HG03139 (cell line): ENCODE measurements around the gene ASCC3.
A peak's percentile ranks its signal among the peaks of the same experiment; 100 is the strongest.

Source experiments
- ATAC-seq: cut with Tn5 transposase; IDR thresholded peaks from one replicate; pipeline ENCODE4 v1.9.1; 2021; ENCODE audit not compliant: unreplicated experiment

Gene ASCC3

GRCh38 chr6:100726666-100727065, 154.5 kb downstream of the ASCC3 start:
- ATAC-seq, result no peak

GRCh38 chr6:100724696-100725095, 156.4 kb downstream of the ASCC3 start:
- ATAC-seq, result no peak

- no peak for ATAC-seq
Observed at GRCh38 chr6:100724222-100724621, 156.9 kb downstream of the ASCC3 start.

GRCh38 chr6:100721256-100721655, 159.9 kb downstream of the ASCC3 start:
- no peak for ATAC-seq

DNA sequence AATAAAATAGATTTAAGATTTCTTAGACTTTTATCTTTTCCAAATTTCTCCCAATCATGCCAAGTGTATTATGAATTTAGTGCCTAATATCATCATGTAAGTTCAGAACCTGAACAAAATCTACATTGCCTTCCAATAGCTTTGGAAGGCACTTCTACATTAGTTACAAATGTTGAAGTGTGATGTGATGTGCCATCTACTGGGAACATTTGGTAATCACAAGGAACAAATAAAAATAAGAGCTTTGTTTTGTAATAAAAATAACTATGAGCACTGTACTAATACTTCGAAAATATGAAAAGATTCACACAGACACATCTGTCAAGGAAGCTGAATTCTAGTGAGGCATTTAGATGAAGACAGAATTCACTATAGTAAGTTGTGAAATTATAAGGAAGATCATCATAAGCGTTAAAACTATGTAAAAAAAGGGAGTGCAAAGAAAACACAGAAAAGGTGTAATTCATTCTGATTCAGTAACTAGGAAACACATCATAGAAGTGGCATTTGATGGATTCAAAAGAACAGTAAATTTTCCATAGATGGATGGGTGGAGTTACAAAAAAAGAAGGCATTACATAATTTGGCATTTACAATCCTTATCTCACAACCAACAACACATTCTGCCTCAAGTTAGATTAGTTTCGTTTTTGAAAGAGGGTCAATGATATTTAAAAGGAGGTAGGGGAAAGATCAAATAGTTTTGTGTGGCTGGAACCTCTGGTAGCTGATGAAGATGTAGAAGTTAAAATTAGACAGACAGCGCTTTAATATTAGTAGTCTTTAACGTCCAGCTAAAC, 161.0 kb downstream of the ASCC3 start:
- no peak for ATAC-seq

GRCh38 chr6:100712997-100713396, 168.1 kb downstream of the ASCC3 start:
- ATAC-seq, result no peak

- ATAC-seq, result no peak
Observed at GRCh38 chr6:100706491-100706890, 174.6 kb downstream of the ASCC3 start.

GRCh38 chr6:100704961-100705360, 176.2 kb downstream of the ASCC3 start:
- no peak for ATAC-seq

DNA sequence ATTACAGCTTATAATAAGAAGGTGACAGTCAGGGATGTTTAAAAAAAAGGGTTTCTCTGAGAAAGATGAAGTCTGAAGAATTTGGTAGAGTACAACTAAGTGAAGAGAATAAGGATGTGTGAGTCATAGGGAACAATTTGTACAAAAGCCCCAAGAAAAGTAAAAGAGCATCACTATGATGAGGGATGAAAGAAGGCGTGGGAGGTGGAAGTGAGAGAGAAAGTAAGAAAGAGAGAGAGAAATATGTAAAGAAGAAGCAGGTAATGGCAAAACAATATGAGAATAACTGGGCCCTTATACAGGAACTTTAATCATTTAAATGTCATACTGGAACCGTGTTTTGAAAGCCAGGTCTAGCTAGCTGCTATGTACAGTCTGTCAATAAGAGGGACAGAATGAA, 179.4 kb downstream of the ASCC3 start:
- no peak for ATAC-seq

DNA sequence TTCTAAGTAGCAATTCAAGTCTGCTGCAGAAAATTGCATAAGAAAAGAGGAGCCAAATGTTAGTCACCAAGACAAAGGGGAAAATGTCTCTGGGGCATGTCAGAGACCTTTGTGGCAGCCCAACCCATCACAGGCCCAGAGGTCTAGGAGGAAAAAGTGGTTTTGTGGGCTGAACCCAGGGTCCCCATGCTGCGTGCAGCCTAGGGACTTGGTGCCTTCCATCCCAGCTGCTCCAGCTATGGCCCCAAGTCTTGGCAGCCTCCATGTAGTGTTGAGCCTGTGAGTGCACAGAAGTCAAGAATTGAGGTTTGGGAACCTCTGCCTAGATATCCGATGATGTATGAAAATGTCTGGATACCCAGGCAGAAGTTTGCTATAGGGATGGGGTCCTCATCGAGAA, 181.1 kb downstream of the ASCC3 start:
- ATAC-seq, result no peak

DNA sequence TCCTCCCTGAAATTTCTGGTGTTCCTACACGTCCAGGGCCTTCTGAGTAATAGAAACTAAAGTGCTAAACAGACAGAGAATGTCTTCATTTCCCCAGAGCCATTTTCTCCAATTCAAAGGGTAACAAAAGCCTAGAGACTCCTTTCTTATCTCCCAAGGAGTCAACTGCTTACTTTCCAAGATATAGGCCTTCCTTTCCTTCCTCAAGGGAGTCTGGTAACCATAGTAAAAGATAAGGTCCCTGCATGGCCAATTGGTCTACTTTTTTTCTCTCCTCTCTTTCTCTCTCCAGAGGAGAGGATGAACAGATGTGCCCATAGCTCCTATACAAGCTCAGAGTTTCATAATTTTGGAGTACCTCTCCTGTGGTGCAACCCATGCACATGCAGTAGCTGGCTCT, 185.7 kb downstream of the ASCC3 start:
- ATAC-seq, result no peak

DNA sequence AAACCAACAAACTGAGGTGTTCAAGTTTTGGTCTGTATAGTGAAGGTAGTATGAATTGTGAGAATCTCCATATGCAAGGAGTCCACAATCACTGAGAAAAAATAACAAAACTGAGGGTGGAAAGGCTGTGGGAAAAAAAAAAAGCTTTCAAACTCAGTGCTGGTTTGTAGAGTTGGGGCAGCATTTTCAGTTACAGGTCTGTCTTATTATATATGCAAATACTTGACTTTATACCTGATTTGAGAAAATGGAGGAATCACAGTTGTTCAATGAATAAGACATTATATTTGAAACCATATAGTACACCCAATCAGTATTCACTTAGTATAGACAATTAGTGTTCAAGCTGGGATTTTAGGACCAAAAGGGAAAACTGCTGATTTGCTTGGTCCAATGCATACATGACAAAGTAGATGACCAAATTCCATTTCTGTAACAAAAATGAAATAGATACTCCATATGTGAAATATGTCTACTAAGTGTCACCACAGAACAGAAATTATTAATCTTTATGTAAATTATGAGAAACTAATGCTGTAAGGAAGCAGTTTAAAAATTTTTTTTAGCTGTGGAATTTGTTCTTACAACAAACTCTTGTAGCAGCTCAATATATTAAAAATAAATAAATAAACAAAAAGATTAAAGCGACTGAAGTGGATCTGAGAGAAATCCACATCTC, 187.7 kb downstream of the ASCC3 start:
- ATAC-seq, result no peak

DNA sequence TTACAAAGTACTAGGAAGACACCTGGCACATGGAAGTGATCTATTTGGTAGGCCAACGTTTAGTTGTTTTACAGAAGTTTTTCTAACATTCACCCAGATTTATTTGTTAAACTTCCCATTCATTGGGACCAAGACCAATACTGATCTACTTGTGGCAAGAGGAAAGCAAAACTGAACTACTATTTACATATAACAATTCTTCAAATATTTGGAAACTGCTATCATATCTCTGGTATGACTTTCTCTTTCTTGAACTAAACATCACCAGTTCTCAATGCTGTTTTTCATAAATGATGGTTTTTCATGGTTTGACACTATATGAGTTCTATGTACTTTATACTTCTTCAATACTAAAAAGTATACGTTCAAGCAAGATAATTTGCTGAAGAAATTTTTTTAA, 189.2 kb downstream of the ASCC3 start:
- no peak for ATAC-seq

- ATAC-seq, result no peak
Observed at GRCh38 chr6:100686216-100686615, 194.9 kb downstream of the ASCC3 start.

GRCh38 chr6:100685747-100686146, 195.4 kb downstream of the ASCC3 start:
- ATAC-seq, result no peak

- ATAC-seq, result no peak
Observed at GRCh38 chr6:100680163-100680562, 201.0 kb downstream of the ASCC3 start.

DNA sequence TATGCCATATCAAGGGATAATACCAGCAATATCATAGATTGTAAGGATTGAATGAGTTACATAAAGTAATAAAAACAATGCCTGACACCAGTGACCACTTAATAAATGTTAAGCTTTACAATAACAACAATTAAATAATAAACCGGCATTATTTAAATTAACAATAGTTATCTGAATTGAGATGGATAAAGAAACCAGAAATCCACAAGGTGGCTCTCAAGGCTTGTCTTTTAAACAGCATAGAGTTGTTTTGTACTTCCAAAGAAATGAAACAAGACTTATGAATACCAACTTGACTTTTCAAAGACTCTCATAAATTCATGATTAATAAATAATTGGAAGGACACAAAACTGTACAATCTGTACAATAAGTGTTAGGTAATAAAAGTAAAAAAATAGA, 203.1 kb downstream of the ASCC3 start:
- no peak for ATAC-seq

GRCh38 chr6:100677240-100677639, 203.9 kb downstream of the ASCC3 start:
- ATAC-seq, result no peak

DNA sequence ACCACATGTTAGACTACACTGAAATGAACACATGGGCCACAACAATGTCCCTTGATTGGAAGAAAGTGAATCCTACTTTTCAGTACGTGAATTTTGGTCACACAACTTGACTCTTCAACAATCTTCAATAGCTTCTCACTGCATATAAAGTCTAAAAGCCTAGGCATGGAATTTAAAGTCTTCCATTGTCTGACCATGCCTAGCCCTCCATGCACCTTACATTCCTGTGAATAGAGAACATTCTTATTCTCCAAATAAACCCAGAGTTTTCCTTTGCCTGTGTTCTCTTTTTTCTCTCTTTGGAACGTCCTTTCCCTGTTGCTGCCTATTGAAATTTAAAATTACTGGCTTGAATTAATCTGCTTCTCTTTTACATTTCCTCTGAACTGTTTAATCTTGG, 207.5 kb downstream of the ASCC3 start:
- ATAC-seq, result no peak

GRCh38 chr6:100671740-100672139, 209.4 kb downstream of the ASCC3 start:
- ATAC-seq, result no peak

DNA sequence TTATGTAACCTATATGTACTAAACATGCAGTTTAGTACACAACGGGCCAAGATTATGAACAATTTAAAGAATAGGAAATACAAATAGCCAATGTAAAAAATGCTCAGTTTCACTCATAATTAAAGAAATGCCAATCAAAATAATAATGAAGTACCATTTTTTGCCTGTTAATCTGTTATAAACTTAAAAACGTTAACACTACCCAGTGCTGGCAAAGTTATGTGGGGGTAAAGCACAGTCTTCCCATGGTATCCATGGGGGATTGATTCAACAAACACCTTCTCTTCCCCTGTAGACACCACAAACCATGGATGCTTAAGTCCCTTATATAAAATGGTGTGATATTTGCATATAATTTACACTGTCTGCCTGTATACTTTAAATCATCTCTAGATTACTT, 211.1 kb downstream of the ASCC3 start:
- ATAC-seq, result no peak

GRCh38 chr6:100665041-100665380, 216.1 kb downstream of the ASCC3 start:
- peak; percentile 99 for ATAC-seq
